A549 (cell line): Measurements from ENCODE around the gene ADGRD1.

Source experiments
- BHLHE40 ChIP-seq: IDR thresholded peaks from 2 replicates; pipeline ENCODE4 v1.6.1; 2012; ENCODE audit warnings: low read depth, low read length, inconsistent platforms
- CHD4 ChIP-seq: fragments of 200-600 bp; sonication (generic); IDR thresholded peaks from 2 replicates; pipeline ENCODE4 v1.6.1; 2016; ENCODE audit warnings: antibody characterized with exemption, mild to moderate bottlenecking, borderline replicate concordance
- EP300 ChIP-seq, 2 experiments: fragments of >200 bp; sonication (Bioruptor Twin); formaldehyde crosslinking; IDR thresholded peaks; 2 replicates in 1 of 2; 3 replicates in 1 of 2; pipeline ENCODE4 v1.6.1; 2016 to 2017
- HOXA7 ChIP-seq: fragments of 250-450 bp; sonication (Bioruptor Pico); IDR thresholded peaks from 2 replicates; pipeline ENCODE4 v1.5.0; 2020; ENCODE audit warnings: mild to moderate bottlenecking, moderate library complexity
- JUN ChIP-seq, 2 experiments: fragments of >200 bp; sonication (Bioruptor Twin); formaldehyde crosslinking; IDR thresholded peaks; 2 replicates in 1 of 2; 3 replicates in 1 of 2; pipeline ENCODE4 v1.6.1; 2016 to 2017
- KDM1A ChIP-seq: fragments of 200-600 bp; sonication (generic); IDR thresholded peaks from 2 replicates; pipeline ENCODE4 v1.6.1; 2016; ENCODE audit warnings: low read depth, mild to moderate bottlenecking
- MAFK ChIP-seq: fragments of 450-650 bp; IDR thresholded peaks from 2 replicates; pipeline ENCODE4 v1.6.1; 2014; ENCODE audit not compliant: partially characterized antibody
- POLR2A ChIP-seq: IDR thresholded peaks from 2 replicates; pipeline ENCODE4 v1.6.1; 2012; ENCODE audit warnings: mild to moderate bottlenecking, low read length
- POLR2AphosphoS2 ChIP-seq: conservative IDR thresholded peaks from 2 replicates; pipeline ENCODE4 v1.6.1; 2012; ENCODE audit warnings: low read length, improper control_type of control experiment, inconsistent platforms
- RNF2 ChIP-seq: fragments of 200-600 bp; sonication (generic); IDR thresholded peaks from 2 replicates; pipeline ENCODE4 v1.6.1; 2016; ENCODE audit warnings: low read depth, mild to moderate bottlenecking, antibody characterized with exemption, moderate library complexity, borderline replicate concordance
- SMC3 ChIP-seq: fragments of >200 bp; sonication (Bioruptor Twin); formaldehyde crosslinking; IDR thresholded peaks from 3 replicates; pipeline ENCODE4 v1.6.1; 2018; ENCODE audit warnings: inconsistent platforms
- ZFP36 ChIP-seq: fragments of 450-650 bp; IDR thresholded peaks from 2 replicates; pipeline ENCODE4 v1.6.1; 2014; ENCODE audit warnings: borderline replicate concordance; ENCODE audit not compliant: partially characterized antibody
- TF ChIP-seq, protein P1 (sequence below): fragments of >200 bp; sonication (Bioruptor Twin); formaldehyde crosslinking; IDR thresholded peaks from 3 replicates; pipeline ENCODE4 v1.5.1; 2016

DNA sequence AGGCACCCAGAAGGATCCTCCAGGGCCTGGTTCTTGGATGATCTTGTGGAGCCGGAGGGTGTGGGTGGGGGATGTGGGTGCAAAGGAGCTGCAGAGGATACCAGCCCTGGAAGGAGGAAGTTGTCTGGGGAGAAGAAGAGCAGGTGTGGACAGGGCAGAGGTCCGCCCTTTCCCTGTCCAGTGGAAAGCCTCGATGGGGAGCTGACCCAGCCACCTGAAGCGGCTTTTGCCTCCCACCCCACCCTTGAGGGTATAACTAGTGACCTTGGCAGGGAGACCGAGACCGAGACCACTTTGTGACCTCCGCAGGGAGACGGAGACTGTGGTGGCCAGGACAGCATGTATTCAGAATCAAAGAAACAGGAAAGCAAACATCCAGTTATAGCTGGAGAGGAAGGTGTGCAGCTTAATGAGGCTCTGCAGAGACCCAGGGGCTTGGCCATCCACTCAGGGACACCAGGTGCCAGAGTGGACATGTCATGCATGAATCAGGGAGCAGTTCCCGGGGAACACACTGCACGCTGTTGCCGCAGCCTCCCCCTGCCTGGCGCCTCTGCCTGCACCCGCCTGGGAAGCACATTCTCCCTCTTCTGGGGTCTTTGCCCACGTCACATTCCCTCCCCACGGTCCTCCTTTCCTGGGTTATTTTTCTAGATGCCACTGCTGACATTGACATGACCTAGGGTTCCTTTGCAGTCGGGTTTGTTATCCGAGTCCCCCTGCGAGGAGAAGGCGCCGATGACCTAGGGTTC lies 87.7 kb downstream of the ADGRD1 start:
- TF ChIP-seq, protein P1, sequence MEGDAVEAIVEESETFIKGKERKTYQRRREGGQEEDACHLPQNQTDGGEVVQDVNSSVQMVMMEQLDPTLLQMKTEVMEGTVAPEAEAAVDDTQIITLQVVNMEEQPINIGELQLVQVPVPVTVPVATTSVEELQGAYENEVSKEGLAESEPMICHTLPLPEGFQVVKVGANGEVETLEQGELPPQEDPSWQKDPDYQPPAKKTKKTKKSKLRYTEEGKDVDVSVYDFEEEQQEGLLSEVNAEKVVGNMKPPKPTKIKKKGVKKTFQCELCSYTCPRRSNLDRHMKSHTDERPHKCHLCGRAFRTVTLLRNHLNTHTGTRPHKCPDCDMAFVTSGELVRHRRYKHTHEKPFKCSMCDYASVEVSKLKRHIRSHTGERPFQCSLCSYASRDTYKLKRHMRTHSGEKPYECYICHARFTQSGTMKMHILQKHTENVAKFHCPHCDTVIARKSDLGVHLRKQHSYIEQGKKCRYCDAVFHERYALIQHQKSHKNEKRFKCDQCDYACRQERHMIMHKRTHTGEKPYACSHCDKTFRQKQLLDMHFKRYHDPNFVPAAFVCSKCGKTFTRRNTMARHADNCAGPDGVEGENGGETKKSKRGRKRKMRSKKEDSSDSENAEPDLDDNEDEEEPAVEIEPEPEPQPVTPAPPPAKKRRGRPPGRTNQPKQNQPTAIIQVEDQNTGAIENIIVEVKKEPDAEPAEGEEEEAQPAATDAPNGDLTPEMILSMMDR = no peak
- TF ChIP-seq HOXA7 (CRISPR knock-in tag) (no peak), EP300 (IDR thresholded peaks at IDR 0.05) (no peak), JUN (IDR thresholded peaks at IDR 0.05) (no peak), POLR2A (no peak), CHD4 (no peak), POLR2AphosphoS2 (no peak), RNF2 (no peak), BHLHE40 (no peak), KDM1A (no peak), SMC3 (no peak), ZFP36 (no peak), MAFK (no peak)
